Esophagus muscularis mucosa (tissue), 4 donors: ENCODE results near the gene PITPNM1.

ENCODE experiments used
- CTCF ChIP-seq, 3 experiments: fragments of 200-600 bp in 2 of 3; fragments of 450-650 bp in 1 of 3; sonication (generic) in 2 of 3; IDR thresholded peaks; one replicate each; pipeline ENCODE4 v1.5.1; 2017 to 2019; ENCODE audit warnings: antibody characterized with exemption in 3 of 3, mild to moderate bottlenecking in 2 of 3, moderate library complexity in 1 of 3
- EP300 ChIP-seq: sonication (generic); formaldehyde crosslinking; IDR thresholded peaks from one replicate; pipeline ENCODE4 v1.6.1; 2017; ENCODE audit warnings: antibody characterized with exemption
- POLR2A ChIP-seq: fragments of 450-650 bp; IDR thresholded peaks from one replicate; pipeline ENCODE4 v1.6.1; 2017; ENCODE audit warnings: antibody characterized with exemption, moderate library complexity, mild to moderate bottlenecking, low read depth
- POLR2AphosphoS5 ChIP-seq, 2 donors: sonication (generic); formaldehyde crosslinking; IDR thresholded peaks; one replicate each; pipeline ENCODE4 v1.6.1; 2017; ENCODE audit warnings: antibody characterized with exemption in 2 of 2

- TF ChIP-seq EP300 (no peak), CTCF (IDR thresholded peaks at IDR 0.05) (no peak), POLR2A (no peak), POLR2AphosphoS5 (IDR thresholded peaks at IDR 0.05) (no peak)
Measured at GRCh38 chr11:67523556-67524479, 18.7 kb upstream of the PITPNM1 start.
